ENCODE results near the gene NKIRAS1. TPM values are rescaled to one million over a fixed set of nuclear protein-coding genes. Genes with fewer than 3 reads are reported as not detected.
"Not testable (repeated sequence)": the region's sequence is repeated elsewhere in the genome, so short reads cannot be mapped to it uniquely, and the experiment has no call there.

NKIRAS1 gene
- total RNA-seq, 1 donor from 2014 or later = 15.0 TPM

- no peak for DNase-seq
Measured at GRCh38 chr3:23940775-23941174, 24.0 kb upstream of the NKIRAS1 start.

DNA sequence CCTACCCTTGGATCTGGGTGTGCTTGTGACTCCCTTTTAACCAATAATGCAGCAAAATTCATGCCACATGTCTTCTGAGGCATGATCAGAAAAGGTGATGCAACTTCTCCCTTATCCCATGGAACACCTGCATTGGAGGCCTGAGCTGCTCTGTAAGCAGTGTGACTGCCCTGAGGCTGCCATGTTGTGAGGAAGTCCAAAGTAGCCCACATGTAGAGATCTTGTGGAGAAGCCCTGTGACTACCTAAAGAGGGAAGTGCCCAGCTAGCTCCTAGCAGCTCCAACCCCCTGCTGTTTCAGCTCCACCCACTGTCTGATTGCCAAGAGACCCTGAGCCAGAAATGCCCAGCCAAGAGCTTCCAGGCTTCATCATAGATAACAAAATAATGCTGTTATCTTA, 21.9 kb upstream of the NKIRAS1 start:
- no peak for DNase-seq

DNA sequence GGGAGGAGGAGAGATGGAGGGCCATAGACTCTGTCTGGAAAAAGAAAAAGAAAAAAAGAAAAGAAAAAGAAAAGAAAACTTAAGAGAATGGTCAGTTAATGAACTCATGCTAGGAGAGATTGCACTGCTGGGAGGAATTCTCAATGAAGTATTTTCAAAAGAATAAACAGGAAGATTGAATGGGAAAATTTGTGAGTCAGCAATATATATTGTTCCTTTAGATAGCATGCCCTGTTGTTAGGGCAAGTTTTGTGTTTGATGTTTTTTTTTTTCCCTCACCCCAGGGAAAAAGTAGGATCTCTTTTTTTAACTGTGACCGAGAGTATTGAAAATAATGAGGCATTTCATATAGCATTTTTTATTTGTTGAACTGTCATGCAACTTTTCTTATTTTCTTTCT, 20.5 kb upstream of the NKIRAS1 start:
- DNase-seq = no peak

DNA sequence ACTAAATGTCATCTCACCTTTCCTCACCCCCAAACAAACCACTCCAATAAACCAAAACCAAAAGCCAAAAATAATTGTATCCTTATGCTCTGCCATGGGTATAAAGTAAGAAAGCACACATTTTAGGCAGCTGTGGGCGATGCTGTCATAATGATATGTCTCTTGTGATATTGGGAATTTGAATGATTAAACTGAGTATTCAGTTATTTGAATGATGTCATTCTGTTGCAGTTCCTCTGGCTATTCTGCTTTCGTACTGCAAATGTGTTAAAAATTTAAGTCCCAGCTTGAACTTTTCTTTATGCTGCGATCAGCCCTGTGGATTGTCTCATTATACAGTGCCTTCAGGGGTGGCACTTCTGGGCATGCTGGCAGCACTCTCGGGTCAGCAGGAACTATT, 17.5 kb upstream of the NKIRAS1 start:
- DNase-seq = peak; percentile 58

DNA sequence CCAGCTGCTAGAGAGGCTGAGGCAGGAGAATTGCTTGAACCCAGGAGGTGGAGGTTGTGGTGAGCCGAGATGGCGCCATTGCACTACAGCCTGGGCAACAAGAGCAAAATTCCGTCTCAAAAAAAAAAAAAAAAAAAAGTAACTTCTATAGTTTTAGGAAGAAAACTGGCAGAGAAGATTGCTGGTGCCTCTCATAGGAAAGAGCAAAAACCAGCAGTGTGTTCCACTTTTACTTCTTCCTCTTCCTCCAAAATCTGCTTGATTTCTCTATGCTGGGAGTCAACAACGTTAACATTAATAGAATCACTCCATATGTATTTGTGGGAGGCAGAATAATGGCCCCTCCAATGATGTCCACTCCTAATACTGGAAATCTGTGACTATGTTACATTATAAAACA, 15.8 kb upstream of the NKIRAS1 start:
- DNase-seq = no peak

GRCh38 chr3:23931597-23931996, 14.8 kb upstream of the NKIRAS1 start:
- DNase-seq = no peak

DNA sequence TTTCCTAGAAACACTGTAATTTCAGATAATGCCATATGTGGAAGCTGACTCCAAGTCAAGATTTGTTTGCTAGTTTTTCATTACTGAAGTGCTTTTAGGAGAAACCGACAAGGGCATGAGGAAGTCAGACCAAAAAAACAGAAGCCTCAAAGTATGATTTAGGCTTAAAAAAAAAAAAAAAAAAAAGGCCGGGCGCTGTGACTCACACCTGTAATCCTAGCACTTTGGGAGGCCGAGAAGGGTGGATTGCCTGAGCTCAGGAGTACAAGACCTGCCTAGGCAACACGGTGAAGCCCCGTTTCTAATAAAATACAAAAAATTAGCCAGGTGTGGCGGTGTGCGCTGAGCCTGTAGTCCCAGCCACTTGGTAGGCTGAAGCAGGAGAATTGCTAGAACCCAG, 11.7 kb upstream of the NKIRAS1 start:
- DNase-seq = peak; percentile 42

DNA sequence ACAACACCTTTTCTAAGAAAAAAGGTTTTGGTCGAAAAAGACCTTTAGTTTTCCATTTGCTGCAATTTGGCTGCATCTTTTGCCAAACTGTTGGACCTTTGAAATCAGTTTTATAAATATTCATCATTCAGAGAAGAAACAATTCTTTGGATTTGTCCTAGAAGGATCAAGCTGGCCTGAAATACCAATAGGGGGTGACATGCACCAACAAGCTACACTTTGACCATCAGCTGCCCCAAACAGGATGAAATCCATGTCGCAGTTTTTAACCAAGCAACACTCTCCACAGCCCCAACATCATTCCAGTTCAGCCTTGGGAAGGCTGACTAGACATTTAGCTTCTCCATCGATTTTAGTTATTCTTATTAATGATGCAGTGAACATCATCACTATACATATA, 9.9 kb upstream of the NKIRAS1 start:
- DNase-seq = no peak

DNA sequence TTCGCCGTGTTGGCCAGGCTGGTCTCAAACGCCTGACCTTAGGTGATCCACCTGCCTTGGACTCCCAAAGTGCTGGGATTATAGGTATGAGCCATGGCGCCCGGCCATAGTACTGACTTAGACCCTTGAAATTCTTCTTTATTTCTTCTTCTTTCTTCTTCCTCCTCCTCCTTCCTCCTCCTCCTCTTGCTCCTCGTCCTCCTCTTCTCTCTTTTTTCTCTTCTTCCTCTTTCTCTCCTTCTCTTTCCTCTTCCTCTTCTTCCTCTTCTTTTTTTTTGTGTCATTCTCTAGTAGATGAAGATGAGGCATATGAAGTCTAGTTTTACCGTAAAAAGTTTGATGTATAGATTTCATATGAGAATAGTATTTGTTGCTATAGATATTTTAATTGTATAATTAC, 9.5 kb upstream of the NKIRAS1 start:
- no peak for DNase-seq

GRCh38 chr3:23923786-23924185, 7.0 kb upstream of the NKIRAS1 start:
- DNase-seq = no peak

DNA sequence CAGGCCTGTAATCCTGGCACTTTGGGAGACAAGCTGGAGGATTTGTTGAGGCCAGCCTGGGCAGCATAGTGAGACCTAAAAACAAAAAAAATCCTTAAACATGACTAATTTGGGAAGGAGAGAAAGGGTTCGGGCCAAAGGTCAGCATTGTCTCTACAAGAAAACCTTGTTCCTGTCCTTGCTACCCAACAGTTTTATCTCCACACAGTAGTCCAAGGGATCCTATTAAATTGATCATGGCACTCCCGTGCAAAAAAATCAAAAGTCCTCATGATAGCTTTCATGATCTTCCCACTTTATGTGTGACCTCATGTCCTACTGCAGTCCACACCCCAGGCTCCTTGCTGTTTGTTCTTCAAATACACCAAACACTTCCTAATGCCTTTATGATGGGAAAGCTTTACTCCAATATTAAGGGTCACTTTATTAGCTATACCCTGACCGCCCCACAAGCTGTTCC, 4.3 kb upstream of the NKIRAS1 start:
- DNase-seq = no peak

- no peak for DNase-seq
Measured at GRCh38 chr3:23920151-23920655, 3.4 kb upstream of the NKIRAS1 start.

DNA sequence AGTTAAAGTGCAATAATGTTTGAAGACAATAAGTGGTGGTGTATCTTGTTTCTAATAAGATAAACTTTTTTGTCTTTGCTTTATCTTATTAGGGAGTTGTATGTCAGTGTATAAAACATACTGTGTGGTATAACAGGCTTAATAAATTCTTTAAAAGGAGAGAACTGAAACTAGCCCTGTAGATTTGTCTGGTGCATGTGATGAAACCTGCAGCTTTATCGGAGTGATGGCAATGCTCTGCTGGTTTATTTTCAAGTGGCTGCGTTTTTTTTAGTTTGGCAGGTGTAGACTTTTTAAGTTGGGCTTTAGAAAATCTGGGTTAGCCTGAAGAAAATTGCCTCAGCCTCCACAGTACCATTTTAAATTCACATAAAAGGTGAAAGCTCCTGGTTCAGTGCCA, 2.8 kb upstream of the NKIRAS1 start:
- no peak for DNase-seq

GRCh38 chr3:23918331-23918730, 1.5 kb upstream of the NKIRAS1 start:
- not testable (repeated sequence) for DNase-seq

DNA sequence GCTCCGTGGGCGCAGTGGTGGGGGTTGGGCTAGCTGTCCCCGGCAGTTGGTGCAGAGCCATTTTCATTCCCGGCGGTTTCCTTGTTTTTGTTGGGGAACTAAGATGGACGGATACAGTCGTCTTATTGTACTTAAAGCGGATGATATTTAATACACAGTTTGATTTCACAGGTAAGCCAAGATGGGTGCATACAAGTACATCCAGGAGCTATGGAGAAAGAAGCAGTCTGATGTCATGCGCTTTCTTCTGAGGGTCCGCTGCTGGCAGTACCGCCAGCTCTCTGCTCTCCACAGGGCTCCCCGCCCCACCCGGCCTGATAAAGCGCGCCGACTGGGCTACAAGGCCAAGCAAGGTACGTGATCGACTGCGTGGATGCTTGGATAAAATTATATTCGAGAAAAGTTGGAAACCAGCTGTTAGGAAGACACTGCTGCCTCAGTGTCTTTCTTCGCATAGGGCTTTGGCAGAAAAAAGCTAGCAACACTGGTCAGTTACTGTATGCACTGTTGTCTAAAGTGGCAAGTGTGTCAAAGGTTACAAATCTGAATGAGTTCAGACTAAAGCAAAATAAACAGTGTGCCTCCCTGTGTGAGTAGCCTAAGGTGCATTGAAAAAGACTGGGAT, 1.0 kb upstream of the NKIRAS1 start:
- DNase-seq = peak; percentile 53

- DNase-seq = peak; percentile 26
Measured at GRCh38 chr3:23916152-23916885, 471 bp downstream of the NKIRAS1 start.

DNA sequence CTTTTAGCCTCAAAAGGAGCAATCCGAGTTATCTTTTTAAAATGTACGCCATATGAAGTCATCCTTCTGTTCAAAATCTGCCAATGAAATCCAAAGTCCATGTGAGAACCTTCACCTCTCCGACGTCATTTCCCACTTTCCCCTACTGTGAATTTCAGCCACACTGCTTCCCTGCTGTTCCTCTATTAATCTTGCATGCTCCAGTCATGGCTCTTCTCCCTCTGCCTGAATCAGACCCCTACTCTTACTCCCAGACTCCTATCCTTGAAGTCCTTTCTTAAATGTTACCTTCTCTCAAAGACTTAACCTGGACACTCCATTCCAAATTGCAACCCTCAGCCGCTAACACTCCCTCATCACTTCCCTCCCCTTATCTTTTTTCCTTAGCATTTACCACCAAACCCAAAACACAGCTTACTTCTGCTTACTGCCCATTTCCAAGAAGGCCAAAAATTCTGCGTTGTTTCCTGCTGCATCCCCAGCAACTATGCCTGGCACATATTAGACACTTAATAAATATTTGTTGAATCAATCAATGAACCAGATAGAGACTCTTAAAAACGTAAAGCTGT, 1.2 kb downstream of the NKIRAS1 start:
- DNase-seq = no peak

GRCh38 chr3:23913873-23914743, 2.7 kb downstream of the NKIRAS1 start:
- no peak for DNase-seq

GRCh38 chr3:23913182-23913581, 3.6 kb downstream of the NKIRAS1 start:
- DNase-seq = no peak

DNA sequence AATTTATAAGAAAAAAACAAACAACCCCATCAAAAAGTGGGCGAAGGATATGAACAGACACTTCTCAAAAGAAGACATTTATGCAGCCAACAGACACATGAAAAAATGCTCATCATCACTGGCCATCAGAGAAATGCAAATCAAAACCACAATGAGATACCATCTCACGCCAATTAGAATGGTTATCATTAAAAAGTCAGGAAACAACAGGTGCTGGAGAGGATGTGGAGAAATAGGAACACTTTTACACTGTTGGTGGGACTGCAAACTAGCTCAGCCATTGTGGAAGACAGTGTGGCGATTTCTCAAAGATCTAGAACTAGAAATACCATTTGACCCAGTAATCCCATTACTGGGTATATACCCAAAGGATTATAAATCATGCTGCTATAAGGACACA, 4.5 kb downstream of the NKIRAS1 start:
- not testable (repeated sequence) for DNase-seq

GRCh38 chr3:23911397-23911796, 5.4 kb downstream of the NKIRAS1 start:
- DNase-seq = no peak

GRCh38 chr3:23909341-23909740, 7.4 kb downstream of the NKIRAS1 start:
- no peak for DNase-seq

DNA sequence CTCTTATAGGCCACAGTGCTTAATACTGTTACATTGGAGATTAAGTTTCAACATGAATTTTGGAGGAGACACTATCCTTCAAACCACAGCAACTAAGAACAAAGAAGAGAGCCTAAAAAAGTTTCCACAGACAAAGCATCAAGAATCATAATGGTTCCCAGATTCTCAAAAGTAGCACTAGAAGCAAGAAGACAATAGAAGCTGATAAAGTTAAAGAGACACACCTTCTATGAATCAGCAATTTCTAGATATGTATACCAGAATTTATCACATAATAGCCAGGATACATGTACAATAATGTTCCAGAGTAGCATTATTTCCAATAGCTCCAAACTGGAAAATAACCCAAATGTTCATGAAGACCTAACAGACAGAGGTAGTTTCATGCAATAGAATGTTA, 12.2 kb downstream of the NKIRAS1 start:
- no peak for DNase-seq

Measured in skin of body (tissue), 2 donors.